SK-N-SH (cell line): ENCODE results near the gene ZSWIM7. TPM values are rescaled to one million over a fixed set of nuclear protein-coding genes. Genes with fewer than 3 reads are reported as not detected.

Source experiments
- CTCF ChIA-PET: fragments of 300-600, 350-600 bp; formaldehyde crosslinking; extraction: SDS; loops from one replicate; lab custom pipeline; 2021; lab: Yijun Ruan, JAX
- POLR2A ChIA-PET: fragments of 350-600 bp; sonication (Branson Sonifier 250); formaldehyde crosslinking; extraction: SDS; loops from one replicate; lab custom pipeline; 2020; ENCODE audit warnings: antibody characterized with exemption, inconsistent platforms; lab: Yijun Ruan, JAX
- DNase-seq: peaks from one replicate; pipeline ENCODE4 v3.0.0; 2012
- H2AFZ ChIP-seq: fragments of 200-600 bp; sonication (generic); 2 replicates; pipeline ENCODE4 v1.8.1; 2016; ENCODE audit warnings: antibody characterized with exemption, mild to moderate bottlenecking, low read depth
- H3F3A ChIP-seq: fragments of 200-600 bp; sonication (generic); replicated peaks from 2 replicates; pipeline ENCODE3; 2016; ENCODE audit warnings: antibody characterized with exemption, mild to moderate bottlenecking; ENCODE audit not compliant: insufficient read depth
- H3K27ac ChIP-seq, 2 experiments: fragments of 200-500 bp in 1 of 2; fragments of 200-600 bp in 1 of 2; sonication (Bioruptor generic) in 1 of 2; sonication (generic), shearing (Covaris generic) in 1 of 2; 2 replicates each; pipeline versions ENCODE4 v1.5.1 to v1.6.1; 2014 to 2016; ENCODE audit warnings: low read depth in 2 of 2, inconsistent platforms in 1 of 2, low read length in 1 of 2, mild to moderate bottlenecking in 1 of 2, mixed read lengths in 1 of 2
- H3K27me3 ChIP-seq: fragments of 200-600 bp; sonication (generic), shearing (Covaris generic); 2 replicates; pipeline ENCODE4 v1.6.1; 2016; ENCODE audit warnings: mixed run types; ENCODE audit not compliant: insufficient read depth
- H3K36me3 ChIP-seq, 2 experiments: fragments of 200-500 bp in 1 of 2; fragments of 200-600 bp in 1 of 2; sonication (Bioruptor generic) in 1 of 2; sonication (generic) in 1 of 2; replicated peaks in 1 of 2; 2 replicates each; pipeline versions ENCODE3 to v1.5.1; 2014 to 2016; ENCODE audit warnings: low read length in 1 of 2, mild to moderate bottlenecking in 1 of 2; ENCODE audit not compliant: insufficient read depth in 2 of 2, control insufficient read depth in 1 of 2
- H3K4me1 ChIP-seq, 2 experiments: fragments of 200-500 bp in 1 of 2; fragments of 200-600 bp in 1 of 2; sonication (Bioruptor generic) in 1 of 2; sonication (generic), shearing (Covaris generic) in 1 of 2; 2 replicates each; pipeline versions ENCODE4 v1.5.1 to v1.6.1; 2014 to 2016; ENCODE audit warnings: low read depth in 1 of 2, low read length in 1 of 2, mixed run types in 1 of 2; ENCODE audit not compliant: insufficient read depth in 2 of 2, control insufficient read depth in 1 of 2
- H3K4me2 ChIP-seq: fragments of 200-600 bp; sonication (generic), shearing (Covaris generic); 2 replicates; pipeline ENCODE4 v1.6.1; 2017; ENCODE audit warnings: mixed run types
- H3K4me3 ChIP-seq, 2 experiments: fragments of 200-500 bp in 1 of 2; fragments of 200-600 bp in 1 of 2; sonication (Bioruptor generic) in 1 of 2; sonication (generic), shearing (Covaris generic) in 1 of 2; 2 replicates each; pipeline versions ENCODE4 v1.5.1 to v1.8.1; 2014 to 2016; ENCODE audit warnings: low read depth in 2 of 2, inconsistent platforms in 1 of 2, low read length in 1 of 2, mild to moderate bottlenecking in 1 of 2, mixed read lengths in 1 of 2, moderate library complexity in 1 of 2
- H3K79me2 ChIP-seq: fragments of 200-600 bp; sonication (generic); 2 replicates; pipeline ENCODE4 v1.8.1; 2017; ENCODE audit warnings: mild to moderate bottlenecking; ENCODE audit not compliant: insufficient read depth
- H3K9ac ChIP-seq: fragments of 200-600 bp; sonication (generic); 2 replicates; pipeline ENCODE4 v1.6.1; 2017; ENCODE audit warnings: mixed run types
- H3K9me2 ChIP-seq: fragments of 200-600 bp; sonication (generic); 2 replicates; pipeline ENCODE4 v1.6.1; 2017; ENCODE audit warnings: mixed run types
- H3K9me3 ChIP-seq: fragments of 200-600 bp; sonication (generic); 2 replicates; pipeline ENCODE4 v1.6.1; 2017; ENCODE audit warnings: mixed run types, mild to moderate bottlenecking, moderate library complexity
- H4K20me1 ChIP-seq: fragments of 200-600 bp; sonication (generic); 2 replicates; pipeline ENCODE4 v1.6.1; 2017; ENCODE audit warnings: mild to moderate bottlenecking, mixed run types; ENCODE audit not compliant: insufficient read depth
- CHD2 ChIP-seq: fragments of 150-350 bp; IDR thresholded peaks from 2 replicates; pipeline ENCODE4 v1.6.1; 2018; ENCODE audit warnings: low read length; ENCODE audit not compliant: partially characterized antibody
- EZH2phosphoT487 ChIP-seq: fragments of 200-600 bp; sonication (generic); IDR thresholded peaks from 2 replicates; pipeline ENCODE4 v1.6.1; 2017; ENCODE audit warnings: low read depth, mixed run types, mild to moderate bottlenecking, antibody characterized with exemption, moderate library complexity, borderline replicate concordance
- FOSL2 ChIP-seq: IDR thresholded peaks from 2 replicates; pipeline ENCODE4 v1.4.0; 2012; ENCODE audit warnings: low read depth, mild to moderate bottlenecking, moderate library complexity, borderline replicate concordance
- FOXJ3 ChIP-seq: sonication (generic); formaldehyde crosslinking; IDR thresholded peaks from 2 replicates; pipeline ENCODE4 v1.5.1; 2020; ENCODE audit warnings: mild to moderate bottlenecking, missing genetic modification reagents
- GABPA ChIP-seq: IDR thresholded peaks from 2 replicates; pipeline ENCODE4 v1.4.0; 2012; ENCODE audit warnings: low read depth, mild to moderate bottlenecking
- NFIC ChIP-seq: IDR thresholded peaks from 2 replicates; pipeline ENCODE4 v1.4.0; 2012; ENCODE audit warnings: borderline replicate concordance
- POLR2AphosphoS5 ChIP-seq: IDR thresholded peaks from 2 replicates; pipeline ENCODE4 v1.6.1; 2012; ENCODE audit warnings: low read depth, low read length
- RAD21 ChIP-seq: IDR thresholded peaks from 2 replicates; pipeline ENCODE4 v1.6.1; 2012; ENCODE audit warnings: mild to moderate bottlenecking, low read length
- RCOR1 ChIP-seq: fragments of 150-350 bp; IDR thresholded peaks from 2 replicates; pipeline ENCODE4 v1.6.1; 2017; ENCODE audit warnings: antibody characterized with exemption, low read length
- RFX5 ChIP-seq: IDR thresholded peaks from 2 replicates; pipeline ENCODE4 v1.6.1; 2012; ENCODE audit warnings: mild to moderate bottlenecking, improper control_type of control experiment, low read length
- SIN3A ChIP-seq: IDR thresholded peaks from 2 replicates; pipeline ENCODE4 v1.6.1; 2012; ENCODE audit warnings: low read depth, mild to moderate bottlenecking, low read length, moderate library complexity, borderline replicate concordance
- SMC3 ChIP-seq: IDR thresholded peaks from 2 replicates; pipeline ENCODE4 v1.6.1; 2012; ENCODE audit warnings: low read depth, low read length, improper control_type of control experiment
- TAF1 ChIP-seq: IDR thresholded peaks from 2 replicates; pipeline ENCODE4 v1.6.1; 2012; ENCODE audit warnings: low read depth, mild to moderate bottlenecking, low read length, moderate library complexity, borderline replicate concordance
- YY1 ChIP-seq: IDR thresholded peaks from 2 replicates; pipeline ENCODE4 v1.4.0; 2012; ENCODE audit warnings: low read depth, mild to moderate bottlenecking
- WGBS: methylation state at CpG from one replicate; pipeline ENCODE4 v1.1.6; 2017; ENCODE audit warnings: low lambda C conversion rate; 5-methylcytosine and 5-hydroxymethylcytosine counted together
- polyA plus RNA-seq, 3 experiments: library from polyadenylated mRNA; depleted of rRNA; stranded (reverse); fragments of >200 nt; gene quantifications; 2 replicates each; pipeline ENCODE4 v1.2.3, GENCODE V29; 2012
- TF ChIP-seq, protein P1 (sequence below): IDR thresholded peaks from 2 replicates; pipeline ENCODE4; 2012
- TF ChIP-seq, protein P2 (sequence below): IDR thresholded peaks from 2 replicates; pipeline ENCODE4 v1.4.0; 2012; ENCODE audit warnings: low read depth, borderline replicate concordance

ZSWIM7 gene
- polyA plus RNA-seq, 1 of the 3 experiments (the other 2 are of a cell fraction), result 63.3 TPM

DNA sequence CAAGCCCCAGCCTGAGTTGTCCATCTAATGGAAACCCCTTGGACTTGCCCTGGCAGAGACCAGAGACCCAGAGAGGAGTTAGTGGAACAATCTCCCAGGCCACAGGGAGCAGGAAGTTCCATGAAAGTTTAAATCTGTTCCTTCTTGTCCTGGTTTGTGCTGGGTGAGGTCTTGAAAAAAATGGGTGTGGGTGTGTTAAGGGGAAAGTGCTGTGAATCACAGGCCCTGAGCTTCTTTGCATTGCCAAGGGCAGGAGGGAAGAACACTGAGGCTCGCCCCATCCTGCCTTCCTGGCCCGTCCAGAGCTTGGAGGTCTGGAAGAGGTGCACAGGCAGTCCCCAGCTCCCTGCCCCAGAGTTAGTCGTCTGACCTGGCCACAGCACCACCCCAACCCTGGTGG is 52.2 kb downstream of the ZSWIM7 start (continued):
- TF ChIP-seq, protein P1, sequence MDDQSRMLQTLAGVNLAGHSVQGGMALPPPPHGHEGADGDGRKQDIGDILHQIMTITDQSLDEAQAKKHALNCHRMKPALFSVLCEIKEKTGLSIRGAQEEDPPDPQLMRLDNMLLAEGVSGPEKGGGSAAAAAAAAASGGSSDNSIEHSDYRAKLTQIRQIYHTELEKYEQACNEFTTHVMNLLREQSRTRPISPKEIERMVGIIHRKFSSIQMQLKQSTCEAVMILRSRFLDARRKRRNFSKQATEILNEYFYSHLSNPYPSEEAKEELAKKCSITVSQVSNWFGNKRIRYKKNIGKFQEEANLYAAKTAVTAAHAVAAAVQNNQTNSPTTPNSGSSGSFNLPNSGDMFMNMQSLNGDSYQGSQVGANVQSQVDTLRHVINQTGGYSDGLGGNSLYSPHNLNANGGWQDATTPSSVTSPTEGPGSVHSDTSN, result no peak
- TF ChIP-seq, all 33 proteins: peak for 0

DNA sequence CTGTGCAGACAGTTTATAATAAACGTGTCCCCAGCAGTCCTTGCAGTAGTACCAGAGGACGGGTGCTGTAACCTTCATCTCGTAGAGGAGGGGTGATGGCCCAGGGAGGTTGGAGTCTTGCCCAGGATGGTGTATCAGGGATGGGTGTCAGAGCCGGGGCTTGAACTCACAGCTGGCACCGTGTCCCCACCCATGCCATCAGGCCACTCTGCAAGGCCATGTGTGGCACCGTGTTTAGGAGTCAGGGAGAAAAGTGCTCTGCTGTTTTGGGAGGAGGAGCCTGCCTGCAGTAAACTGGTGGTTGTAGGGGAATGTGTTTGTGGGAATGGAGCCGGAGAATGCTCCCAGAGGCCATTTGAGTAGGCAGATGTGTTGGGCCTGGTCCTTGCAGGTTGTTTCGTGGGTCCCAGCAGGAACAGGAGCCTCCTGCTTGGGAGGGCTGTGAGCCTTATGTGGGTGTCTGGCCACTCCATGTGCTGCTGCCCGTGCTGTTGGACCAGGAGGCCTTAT is 52.8 kb downstream of the ZSWIM7 start:
- no peaks in the 10 kb centered on the region for H3F3A ChIP-seq
- H3K4me2 ChIP-seq, result peak overlapping the region; percentile 95
- DNase-seq, result no peak
- WGBS, result 81% methylated on average over 9 of the region's 9 CpGs
- no peaks in the 10 kb centered on the region for H3K36me3 ChIP-seq
- no peaks in the 10 kb centered on the region for H3K79me2 ChIP-seq
- no peak overlapping the region for H3K9ac ChIP-seq
- ChIA-PET CTCF (interaction anchor here (1.8 to 4.0 kb wide), 3 partner anchors 23 to 119 kb away, joined by 4 to 42 read pairs (median 20); partner anchors contain the start of genes TTC19 and ZSWIM7), POLR2A (no interaction called here)
- H3K9me3 ChIP-seq, result no peaks in the 10 kb centered on the region
- peaks cover 0 to 7% of the 10 kb centered on the region in 2 experiments; a peak in 1 of 4 replicates for H3K4me1 ChIP-seq
- peak overlapping the region in 1 of 2 experiments; percentile 71; a peak in 1 of 4 replicates for H3K4me3 ChIP-seq
- H3K27ac ChIP-seq, result no peak overlapping the region
- no peaks in the 10 kb centered on the region for H3K27me3 ChIP-seq
- no peak overlapping the region for H2AFZ ChIP-seq
- H3K9me2 ChIP-seq, result no peaks in the 10 kb centered on the region
- no peaks in the 10 kb centered on the region for H4K20me1 ChIP-seq
- TF ChIP-seq TAF1, result no peak
- TF ChIP-seq GABPA, result no peak
- TF ChIP-seq CHD2, result no peak
- no peak for TF ChIP-seq RAD21
- no peak for TF ChIP-seq RCOR1
- TF ChIP-seq POLR2AphosphoS5, result no peak
- TF ChIP-seq FOXJ3, result no peak
- TF ChIP-seq EZH2phosphoT487, result no peak
- no peak for TF ChIP-seq NFIC
- no peak for TF ChIP-seq SIN3A
- no peak for TF ChIP-seq RFX5
- TF ChIP-seq, protein P2, sequence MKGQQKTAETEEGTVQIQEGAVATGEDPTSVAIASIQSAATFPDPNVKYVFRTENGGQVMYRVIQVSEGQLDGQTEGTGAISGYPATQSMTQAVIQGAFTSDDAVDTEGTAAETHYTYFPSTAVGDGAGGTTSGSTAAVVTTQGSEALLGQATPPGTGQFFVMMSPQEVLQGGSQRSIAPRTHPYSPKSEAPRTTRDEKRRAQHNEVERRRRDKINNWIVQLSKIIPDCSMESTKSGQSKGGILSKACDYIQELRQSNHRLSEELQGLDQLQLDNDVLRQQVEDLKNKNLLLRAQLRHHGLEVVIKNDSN, result no peak
- no peak for TF ChIP-seq FOSL2
- TF ChIP-seq SMC3, result no peak
- no peak for TF ChIP-seq YY1
